ENCODE results near the gene CCDC17.

Gene CCDC17

DNA sequence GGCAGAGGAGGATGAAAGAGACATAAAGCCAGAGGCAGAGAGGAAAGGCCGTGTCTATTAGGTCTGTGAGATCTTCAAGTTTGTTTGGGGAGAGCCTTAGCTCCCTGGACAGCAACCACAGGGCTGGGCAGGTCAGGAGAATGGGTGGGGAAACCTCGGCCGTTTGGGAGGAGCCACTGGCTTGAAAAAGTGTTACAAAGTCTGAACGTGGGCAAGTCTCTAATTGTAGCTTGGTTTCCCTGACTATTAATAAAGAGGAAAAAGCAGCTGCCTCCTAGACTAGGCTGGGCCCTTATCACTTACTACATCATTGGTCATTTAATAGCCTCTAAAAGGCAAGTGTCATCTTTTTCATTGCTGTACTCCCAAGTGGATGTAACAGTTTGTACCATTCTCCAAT lies at the start of gene CCDC17:
Gene CCDC17, minus strand, starts transcription at position 83 of the 400 bp plus-strand sequence. CDS start 145 bp downstream, outside the sequence.
- DNase-seq (ENCODE audit: low spot score) = no peak

DNA sequence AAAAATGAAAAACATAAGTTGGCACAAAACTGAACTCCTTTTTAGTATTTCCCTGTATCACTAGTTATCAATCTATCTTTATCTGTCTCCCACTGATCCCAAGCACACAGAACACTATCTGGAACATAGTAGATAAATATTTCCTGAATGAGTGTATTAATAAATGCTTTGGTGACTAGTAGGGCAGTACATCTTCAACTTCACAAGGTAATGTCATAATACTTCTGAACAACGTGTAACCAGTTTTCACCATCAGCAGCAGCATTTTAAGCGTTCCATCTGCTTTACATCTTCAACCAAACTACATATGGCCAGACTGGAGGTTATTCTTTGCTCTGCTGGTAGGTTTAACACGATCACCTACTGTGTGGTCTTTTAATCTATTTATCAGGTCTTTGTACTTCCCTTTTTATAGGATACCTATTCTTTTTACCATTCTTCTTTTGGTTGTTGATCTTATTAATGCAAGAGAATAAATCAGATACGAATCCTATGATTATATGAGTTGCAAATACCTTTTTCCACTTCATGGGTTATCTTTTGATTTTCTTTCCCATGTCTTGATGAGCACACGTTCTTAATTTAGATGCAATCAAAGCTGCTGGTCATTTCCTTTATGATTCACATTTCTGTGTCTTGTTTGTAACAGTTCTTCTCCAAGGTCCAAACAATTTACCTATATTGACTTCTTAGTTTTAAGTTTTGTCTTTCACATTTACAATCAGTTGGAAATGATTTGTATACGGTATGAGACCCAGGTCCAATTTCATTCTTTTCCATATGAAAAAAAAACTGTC lies 46.2 kb upstream of the CCDC17 start:
- DNase-seq (ENCODE audit: low spot score) = no peak

DNA sequence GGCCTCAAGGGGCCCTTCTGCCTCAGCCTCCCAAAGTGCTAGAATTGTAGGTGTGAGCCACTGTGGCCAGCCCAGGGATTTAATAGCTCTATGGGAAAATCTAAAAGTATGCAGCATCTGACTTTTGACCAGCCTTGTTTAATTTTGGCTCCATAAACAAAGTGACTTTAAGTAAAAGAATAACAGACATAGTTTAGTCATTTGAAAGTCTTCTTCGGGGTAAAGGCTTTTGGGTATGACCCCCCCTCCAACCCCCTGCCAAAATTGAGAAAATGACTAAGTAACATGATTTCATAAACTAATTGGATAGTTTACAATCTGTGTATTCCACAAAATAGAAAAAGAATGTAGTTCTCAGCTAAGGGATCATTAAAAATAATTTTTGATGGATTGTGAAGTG lies 45.5 kb upstream of the CCDC17 start:
- no peak for DNase-seq (ENCODE audit: low spot score)

DNA sequence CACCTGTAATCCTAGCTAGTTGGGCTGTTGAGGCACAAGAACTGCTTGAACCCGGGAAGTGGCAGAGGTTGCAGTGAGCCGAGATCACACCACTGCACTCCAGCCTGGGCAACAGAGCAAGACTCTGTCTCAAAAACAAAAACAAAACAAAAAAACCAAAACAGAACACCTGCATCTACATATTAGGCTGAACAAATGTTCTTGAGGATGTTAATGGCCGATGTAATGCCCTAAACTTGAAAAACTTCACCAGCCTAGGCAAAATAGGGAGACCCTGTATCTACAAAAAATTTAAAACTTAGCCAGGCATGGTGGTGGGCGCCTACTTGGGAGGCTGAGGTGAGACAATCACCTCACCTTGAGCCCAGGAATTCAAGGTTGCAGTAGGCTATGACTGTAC lies 44.7 kb upstream of the CCDC17 start:
- no peak for DNase-seq (ENCODE audit: low spot score)

DNA sequence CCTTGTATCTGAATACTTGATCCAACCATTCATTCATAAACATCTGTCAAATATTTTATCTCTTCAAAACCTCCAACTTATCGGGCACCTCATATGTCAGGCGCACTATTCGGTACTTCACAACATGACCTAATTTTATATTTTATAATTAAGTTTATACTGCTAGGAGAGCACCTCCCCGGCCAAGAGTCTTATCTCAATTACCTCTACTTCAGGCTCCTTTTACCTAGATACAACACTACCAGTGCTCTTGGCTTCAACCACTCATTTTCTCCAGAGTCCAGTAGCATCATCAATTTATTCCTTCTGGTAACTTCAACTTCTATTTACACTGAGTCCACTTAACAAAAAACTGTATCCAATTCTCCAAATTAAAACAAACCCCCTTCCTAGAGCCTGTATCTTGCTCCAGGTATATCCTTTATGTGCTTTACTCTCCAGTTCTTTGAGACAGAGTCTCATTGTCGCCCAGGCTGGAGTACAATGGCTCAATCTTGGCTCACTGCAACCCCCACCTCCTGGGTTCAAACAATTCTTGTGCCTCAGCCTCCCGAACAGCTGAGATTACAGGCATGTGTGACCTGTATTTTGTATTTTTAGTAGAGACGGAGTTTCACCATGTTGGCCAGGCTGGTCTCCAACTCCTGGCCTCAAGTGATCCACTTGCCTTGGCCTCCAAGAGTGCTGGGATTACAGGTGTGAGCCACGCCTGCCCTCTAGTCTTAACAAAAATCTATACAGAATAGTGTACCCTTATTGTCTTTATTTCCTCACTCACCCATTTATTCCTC lies 43.7 kb upstream of the CCDC17 start:
- DNase-seq (ENCODE audit: low spot score) = no peak

DNA sequence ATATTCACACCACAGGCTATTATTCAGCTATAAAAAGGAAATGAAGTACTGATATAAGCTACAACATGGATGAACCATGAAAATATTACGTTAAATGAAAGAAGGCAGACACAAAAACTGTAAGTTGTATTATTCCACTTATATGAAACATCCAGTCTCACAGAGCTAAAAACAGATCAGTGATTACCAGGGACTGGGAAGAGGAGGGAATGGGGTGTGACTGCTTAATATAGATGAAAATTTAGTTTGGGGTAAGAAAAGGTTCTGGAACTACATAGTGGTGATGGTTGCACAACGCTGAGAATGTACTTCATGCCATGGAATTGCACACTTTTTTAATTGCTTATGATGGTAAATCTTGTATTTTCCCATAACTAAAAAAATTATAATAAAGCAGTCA lies 43.0 kb upstream of the CCDC17 start:
- DNase-seq (ENCODE audit: low spot score) = no peak

DNA sequence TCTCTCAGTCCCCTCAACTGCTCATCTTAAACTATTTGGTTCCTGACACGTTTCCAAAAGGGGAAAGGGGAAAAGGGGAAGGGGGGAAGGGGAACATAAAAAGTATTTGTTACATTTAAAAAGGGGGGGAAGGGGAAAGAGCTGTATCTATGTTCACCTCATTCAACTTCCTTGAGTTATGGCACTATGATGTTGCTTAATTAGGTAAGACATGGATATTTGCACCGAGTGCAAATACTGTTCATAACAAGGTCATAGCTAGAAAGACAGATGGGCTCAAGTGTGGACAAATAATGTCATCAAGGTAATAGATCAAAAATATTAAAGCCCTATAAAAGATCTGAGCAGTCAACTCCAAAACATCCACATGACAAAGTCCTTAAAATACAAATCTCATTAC lies 36.5 kb upstream of the CCDC17 start:
- no peak for DNase-seq (ENCODE audit: low spot score)

DNA sequence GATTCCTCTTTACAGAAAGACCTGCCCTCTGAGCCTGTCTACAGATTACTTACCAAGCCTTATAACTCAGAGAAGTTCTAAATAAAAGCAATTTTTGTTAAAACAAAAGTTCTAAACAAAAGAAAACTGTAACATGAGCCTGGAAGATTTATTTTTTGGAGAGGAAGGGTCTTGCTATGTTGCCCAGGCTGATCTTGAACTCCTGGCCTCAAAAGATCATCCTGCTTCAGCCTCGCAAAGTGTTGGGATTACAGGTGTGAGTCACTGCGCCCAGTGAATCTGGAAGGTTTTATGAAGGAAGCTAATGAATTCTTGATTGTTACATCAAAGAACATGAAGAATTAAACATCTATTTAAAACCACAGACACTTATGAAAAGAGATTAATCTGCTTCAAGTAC lies 35.4 kb upstream of the CCDC17 start:
- no peak for DNase-seq (ENCODE audit: low spot score)

DNA sequence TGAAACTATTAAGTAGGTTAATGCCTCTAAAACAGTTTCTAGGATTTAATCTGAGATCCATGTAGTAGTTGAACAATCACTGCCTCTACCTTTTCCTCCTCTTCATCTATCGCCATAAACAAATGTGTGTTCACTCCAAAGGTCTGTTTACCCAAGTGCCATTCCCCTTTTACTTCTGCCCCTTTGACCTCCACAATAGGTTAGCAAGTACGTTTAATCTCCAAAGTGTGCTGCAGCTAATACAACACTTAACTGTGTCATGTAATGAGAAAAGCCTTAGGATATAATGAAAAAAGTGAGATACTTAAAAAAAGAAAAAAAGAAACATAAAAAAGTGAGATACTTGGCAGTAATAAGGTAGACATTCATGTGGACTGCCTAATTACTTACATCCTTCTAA lies 34.3 kb upstream of the CCDC17 start:
- no peak for DNase-seq (ENCODE audit: low spot score)

DNA sequence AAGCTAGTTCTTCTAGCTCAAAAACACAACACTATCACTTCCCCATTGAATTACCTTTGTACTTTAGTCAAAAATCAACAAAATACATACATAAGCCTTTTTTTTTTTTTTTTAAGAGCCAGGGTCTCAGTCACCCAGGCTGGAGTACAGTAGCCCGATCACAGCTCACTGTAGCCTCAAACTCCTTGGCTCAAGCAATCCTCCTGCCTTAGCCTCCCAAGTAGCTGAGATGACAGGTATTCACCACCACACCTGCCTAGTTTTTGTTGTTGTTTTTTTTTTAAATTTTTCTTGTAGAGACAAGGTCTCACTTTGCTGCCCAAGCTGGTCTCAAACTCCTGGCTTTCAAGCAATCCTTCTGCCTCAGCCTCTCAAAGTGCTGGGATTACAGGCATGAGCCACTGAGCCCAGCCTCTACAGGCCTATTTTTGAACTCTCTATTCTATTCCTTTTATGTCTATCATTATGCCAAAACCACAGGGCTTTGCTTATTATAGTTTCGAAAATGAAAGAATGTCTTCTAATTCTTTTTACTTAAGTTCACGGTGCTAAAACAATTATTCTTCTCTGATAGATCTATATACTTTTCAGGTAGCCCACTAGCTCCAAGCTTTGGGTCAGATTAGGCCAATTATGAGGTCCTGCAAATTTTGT lies 32.8 kb upstream of the CCDC17 start:
- DNase-seq (ENCODE audit: low spot score) = no peak

DNA sequence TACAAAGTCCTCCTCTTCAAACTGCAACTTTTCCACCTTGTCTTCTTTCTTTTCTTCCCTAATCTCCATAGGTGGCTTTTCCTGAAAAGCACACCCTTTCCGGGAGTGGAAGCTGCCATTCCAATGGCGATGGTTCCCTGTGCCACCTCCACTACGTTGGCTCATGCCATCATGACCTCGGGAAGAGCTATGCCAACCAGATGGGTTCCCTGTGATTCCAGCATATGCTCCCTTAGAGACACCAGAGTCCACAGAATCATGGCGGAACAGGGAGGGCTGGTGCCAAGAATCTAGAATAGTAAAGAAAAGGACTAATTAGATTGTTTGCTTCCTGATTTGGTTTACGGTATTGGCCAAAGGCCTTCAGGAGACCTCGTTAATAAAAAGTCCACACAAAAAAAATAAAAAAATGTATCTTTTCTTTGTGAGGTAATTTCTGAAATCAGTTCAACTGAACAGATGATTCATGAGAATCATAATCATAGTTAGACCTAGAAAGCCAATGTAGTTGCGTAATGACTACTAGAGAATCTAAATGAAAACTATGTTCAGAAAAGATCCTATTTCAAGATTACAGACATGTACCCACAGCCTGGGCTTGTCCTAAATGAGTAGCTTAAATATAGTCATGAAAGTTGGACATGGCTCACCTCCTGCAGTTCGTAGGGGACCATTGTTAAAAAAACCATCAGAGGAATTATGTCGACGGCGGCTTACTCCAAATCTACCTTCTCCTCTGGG lies 30.9 kb upstream of the CCDC17 start:
- DNase-seq (ENCODE audit: low spot score) = no peak

DNA sequence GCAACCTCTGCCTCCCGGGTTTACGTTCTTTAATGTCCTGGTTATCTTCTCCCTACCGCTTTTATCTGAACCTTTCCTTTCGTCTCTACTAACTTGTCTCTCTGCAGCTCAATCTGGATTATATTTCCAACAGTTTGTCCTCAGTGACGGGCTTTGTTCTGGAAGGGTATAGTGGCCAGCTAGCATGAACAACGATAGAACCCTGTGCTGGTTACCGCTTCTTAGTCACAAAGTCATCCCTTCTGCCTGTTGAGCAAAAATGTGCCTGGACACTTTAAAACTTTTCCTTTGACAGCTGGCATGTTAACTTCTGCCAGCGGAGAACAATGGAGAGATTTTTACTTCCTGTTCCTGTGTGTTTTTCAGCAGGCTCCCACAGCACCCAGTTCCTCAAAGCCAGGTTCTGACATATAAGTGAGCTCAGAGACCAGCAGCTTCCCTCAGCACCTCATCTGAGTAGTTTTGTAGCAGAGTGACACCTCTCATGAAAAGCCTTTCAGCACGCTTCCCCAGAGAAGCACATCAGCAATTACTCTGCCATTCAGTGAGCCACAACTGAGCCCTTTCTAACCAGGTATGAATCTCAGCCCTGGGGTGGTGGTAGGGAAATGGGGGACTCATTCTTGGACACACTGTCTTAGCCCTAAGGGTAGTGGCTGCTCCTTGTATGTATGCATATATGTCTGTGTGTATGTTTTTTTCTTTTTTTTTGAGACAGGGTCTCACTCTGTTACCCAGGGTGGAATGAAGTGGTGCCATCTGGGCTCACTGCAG lies 23.6 kb upstream of the CCDC17 start:
- no peak for DNase-seq (ENCODE audit: low spot score)

DNA sequence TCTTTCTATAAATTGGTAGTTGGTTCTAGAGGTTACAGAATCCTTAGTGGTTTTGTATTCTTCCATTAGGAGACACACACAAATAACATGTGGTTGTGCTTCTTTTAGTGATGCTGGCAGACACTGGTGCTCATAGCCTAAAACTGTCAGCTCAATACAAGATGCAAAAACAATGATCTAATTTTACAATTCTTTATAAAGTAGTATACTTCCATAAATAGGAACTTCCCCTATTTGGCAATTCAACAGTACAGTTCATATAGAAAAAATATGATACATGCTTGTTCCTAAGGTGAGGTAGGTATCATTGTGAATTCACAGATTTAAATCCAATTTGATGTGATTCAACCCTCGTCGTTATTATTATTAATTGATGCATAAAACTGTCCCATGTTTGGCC lies 20.8 kb upstream of the CCDC17 start:
- DNase-seq (ENCODE audit: low spot score) = no peak

DNA sequence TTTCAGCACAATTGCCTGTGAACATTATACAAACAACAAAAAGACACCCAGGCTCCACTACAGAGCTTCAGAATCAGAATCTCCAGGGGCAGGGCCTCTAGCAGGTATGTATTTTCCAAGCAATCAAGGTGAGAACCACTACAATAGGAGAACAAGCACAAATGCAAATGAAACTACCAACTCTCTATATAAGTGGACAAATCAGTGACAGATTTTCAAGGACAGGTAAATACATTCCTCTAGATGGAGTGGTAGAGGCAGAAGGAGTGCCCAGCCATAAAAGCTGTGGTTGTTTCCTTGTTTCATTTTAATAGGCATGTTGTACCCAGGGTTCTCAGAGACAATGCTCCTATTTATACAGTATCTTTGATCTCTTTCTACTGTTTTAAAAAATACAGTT lies 20.1 kb upstream of the CCDC17 start:
- DNase-seq (ENCODE audit: low spot score) = no peak

DNA sequence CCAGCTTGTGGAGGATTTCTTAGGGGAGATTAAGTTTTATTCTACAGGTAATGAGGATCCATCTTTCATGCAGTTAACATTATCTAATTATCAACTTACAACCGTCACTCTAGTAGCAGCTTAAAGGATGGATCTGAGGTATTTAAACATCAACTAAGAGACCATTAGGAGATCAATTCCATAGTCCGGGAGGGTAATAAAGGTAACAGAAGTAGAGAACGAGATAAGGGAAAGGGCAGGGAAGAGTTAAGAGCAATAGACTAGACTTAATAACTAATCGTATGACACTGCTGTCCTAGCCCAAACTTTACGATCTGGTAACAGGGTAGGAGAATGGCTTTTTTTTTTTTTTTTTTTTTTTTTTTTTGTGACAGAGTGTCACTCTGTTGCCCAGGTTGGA lies 19.5 kb upstream of the CCDC17 start:
- no peak for DNase-seq (ENCODE audit: low spot score)

DNA sequence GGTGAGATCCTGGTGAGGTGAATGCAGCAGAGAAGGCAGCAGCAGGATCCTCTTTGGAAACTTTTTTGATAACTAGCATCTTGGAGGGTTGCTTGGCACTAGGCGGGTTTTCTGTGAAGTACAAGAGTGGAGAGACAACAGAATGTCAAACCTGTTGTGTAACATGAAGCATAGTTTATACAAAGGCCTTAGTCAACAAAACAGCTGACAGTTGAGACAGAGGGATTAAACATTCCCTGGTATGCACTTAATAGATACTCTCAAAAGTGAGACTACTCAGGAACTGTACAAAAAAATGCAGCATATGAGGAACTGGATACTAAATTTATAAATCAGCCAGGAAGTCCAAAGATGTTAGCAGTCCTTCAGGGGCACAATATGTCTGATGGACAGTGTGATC lies 16.4 kb upstream of the CCDC17 start:
- DNase-seq (ENCODE audit: low spot score) = no peak

DNA sequence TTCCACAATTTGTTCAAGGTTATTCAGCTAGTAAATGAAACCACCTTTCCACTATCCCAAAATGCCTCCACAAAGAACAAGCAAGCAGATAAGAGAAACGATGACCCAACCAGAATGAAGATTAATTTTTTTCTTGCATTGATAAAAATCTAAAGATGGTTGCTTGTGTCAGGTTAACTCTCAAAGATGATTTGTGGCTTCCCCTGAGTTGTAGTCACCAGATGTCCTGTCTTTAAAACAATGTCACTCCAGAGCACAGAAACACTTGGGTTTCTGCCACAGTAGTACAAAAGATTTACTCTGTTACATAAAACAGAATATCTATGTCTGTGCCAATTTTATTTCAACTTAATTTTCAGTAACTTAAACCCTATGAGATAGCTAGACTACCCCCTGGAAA lies 11.4 kb upstream of the CCDC17 start:
- no peak for DNase-seq (ENCODE audit: low spot score)

DNA sequence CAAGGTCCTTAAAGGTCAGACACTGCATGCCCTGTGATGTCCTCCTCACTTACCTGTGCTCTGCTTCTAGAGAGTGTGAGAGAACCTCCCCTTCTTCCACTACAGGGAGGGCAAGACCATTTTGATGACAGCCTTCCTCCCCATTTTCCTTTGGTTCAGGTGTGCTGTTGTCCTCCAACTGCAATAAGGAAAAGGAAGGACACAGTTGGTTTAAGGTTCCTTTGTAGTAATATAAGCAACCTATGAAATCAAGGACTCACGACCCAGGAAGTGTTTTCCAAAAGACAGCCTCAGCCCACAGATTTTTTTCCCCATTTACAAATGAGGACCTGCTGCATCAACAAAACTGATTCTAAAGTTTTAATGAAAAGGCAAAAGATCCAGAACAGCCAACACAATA lies 6.6 kb upstream of the CCDC17 start:
- no peak for DNase-seq (ENCODE audit: low spot score)

DNA sequence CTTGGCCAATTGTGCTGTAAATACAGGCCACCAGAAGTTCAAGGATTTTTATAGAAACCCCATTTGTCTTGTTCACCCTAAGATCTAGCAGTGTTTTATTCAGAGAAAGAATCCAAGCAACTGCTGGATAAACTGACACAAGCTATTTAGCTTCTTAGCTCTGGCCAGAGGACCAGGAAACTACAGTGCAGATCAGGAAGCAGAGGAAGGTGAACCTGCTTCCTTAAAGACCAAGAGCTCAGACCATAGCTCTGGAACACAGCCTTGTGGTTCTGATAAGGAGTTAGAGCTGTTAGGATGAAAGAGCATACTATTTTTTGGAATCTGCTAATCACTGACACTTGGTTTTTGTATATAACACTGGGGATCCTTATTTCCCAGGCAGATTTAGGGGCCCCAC lies 5.2 kb upstream of the CCDC17 start:
- no peak for DNase-seq (ENCODE audit: low spot score)

DNA sequence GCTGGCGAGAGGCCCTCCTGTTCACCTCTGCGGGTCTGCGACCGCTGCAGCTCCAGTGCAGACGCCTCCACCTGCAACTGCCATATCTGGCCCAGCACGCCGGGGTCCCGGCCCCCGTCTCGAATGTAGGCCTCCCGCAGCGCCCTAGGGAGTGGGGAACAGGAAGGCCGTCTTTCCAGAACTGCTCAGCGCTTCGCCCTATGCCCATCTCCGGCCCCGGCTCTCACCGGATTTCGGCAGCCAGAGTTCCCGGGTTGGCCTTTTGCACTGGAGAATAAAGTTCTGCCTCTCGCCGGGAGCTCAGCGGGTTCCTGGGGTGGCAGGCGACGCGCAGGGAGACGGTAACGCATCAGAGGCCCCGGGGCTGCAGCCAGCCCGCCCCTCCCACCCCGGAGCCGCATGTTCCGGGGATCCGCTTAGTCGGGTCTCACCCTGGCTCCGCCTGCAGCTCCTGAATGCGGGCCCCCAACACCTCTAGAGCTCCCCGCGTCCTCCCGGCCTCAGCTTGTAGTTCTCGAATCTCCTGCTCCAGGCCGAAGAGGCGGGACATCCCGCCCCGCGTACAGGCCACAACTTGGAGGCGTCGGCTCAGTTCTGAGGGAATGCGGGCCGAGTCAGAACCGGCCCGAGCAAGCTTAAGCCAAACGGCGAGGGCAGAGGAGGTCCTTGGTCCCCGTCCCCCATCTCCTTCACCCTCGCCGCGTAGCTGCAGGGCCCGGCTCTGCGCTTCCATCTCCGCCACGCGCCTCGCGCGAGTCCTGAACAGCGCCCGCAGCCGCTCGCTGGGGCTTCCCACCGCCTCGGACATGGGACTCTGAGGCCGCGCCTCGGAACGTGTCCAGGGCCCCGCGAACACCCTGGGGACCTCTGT lies 1.1 kb downstream of the CCDC17 start:
- DNase-seq (ENCODE audit: low spot score) = no peak

Measured in ecto neural progenitor cell (in vitro differentiated cells).